HTR-8/SVneo (cell line): ENCODE measurements around the gene GIMAP7.

Experiments
- DNase-seq: peaks from one replicate; pipeline ENCODE4 v3.0.0; 2011; ENCODE audit warnings: low spot score, mixed read lengths; ENCODE audit not compliant: insufficient read length
- FAIRE-seq: peaks from 2 replicates; lab custom pipeline; 2011; peaks lifted over from hg19 to GRCh38; lab: Jason Lieb, UNC

GIMAP7 gene

DNA sequence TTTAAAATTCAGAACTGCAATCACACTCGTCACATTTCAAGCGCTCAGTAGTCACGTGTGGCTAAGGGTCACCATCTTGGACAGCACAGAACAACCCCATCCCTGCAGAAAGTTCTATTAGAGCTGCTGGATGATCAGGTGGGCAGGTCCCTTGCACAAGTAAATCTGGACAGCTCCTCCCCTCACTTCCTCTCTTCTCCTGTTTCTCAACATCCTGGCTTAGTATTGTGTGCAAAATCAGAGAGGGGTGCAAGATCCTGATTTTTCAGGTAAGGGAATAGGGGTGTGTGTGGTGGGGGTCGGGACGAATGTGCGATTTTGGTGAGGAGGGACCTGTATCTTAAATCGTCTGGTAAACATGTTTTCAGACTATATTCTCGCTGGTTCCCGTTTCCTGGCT lies 52.5 kb downstream of the GIMAP7 start, which contains the start of gene GIMAP4:
Gene GIMAP4, plus strand, starts transcription at position 222 of the 400 bp plus-strand sequence. CDS start 2,512 bp downstream, outside the sequence.
- FAIRE-seq (no peak), DNase-seq (no peak)

GRCh38 chr7:150567871-150568301 lies 53.2 kb downstream of the GIMAP7 start:
- DNase-seq (no peak), FAIRE-seq (no peak)

DNA sequence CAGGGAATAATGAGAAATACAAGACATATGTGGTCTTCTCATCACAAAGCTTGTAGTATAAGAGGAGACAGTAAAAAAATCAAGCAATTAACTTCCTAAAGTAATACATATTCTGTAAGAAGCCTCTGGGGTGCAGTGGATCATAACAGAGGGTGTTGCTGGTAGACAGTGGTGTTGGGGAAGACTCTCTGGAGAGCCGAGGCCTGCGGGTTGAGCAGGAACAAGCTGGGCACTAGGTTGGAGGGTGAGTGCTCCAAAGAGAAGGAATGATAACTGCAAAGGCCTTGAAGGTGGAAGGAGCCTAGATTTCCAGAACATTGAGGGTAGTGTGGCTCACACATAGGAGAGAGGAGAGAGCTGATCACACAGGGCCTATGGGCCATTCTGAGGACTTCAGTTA lies 54.0 kb downstream of the GIMAP7 start:
- DNase-seq, result no peak
- no peak for FAIRE-seq

DNA sequence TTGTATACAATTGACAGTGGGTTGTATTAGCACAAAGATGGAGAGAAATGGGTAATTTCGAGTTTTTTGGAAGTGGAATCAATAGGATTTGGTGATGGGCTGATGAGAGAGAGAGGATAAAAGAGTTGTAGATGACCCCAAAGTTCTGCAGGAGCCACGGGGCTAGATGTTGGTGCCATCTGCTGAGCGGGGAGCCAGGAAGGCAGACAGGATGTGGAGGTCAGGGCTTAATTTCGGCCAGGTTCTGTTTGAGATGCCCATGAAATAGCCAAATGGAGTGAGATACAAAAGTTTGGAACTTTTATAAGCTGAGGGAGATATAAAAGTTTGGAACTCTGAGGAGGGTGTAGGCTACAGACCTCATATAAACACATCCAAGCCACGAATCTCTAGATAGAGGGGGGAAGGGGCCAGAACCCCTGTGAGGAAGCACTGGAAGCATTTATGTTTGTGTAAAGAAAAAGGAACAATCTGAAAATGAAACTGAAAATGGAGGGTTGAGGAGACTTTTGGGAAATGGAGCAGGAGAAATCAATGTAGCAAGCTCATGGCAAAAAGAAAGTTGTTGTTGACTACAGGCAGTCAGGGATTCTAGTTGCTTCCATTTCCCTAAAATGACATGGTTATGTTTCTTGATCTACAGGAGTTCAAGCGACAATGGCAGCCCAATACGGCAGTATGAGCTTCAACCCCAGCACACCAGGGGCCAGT lies 54.7 kb downstream of the GIMAP7 start:
- FAIRE-seq (no peak), DNase-seq (no peak)
